Body of pancreas (tissue), 4 donors: ENCODE results near the gene KLHL26.

Experiments used
- CTCF ChIP-seq, 7 experiments: fragments of 450-650 bp in 4 of 7; fragments of 200-600 bp in 3 of 7; sonication (generic) in 3 of 7; IDR thresholded peaks; one replicate each; pipeline ENCODE4 v1.5.1; 2016 to 2019; ENCODE audit warnings: antibody characterized with exemption in 7 of 7
- POLR2A ChIP-seq, 3 donors: fragments of 450-650 bp; IDR thresholded peaks; one replicate each; pipeline ENCODE4 v1.6.1; 2016; ENCODE audit warnings: antibody characterized with exemption in 3 of 3, mild to moderate bottlenecking in 2 of 3

- TF ChIP-seq CTCF (IDR thresholded peaks at IDR 0.05), result no peak
- TF ChIP-seq POLR2A (IDR thresholded peaks at IDR 0.05), result no peak
Measured at GRCh38 chr19:18666784-18667183, 30.0 kb downstream of the KLHL26 start.
